Hindlimb muscle (tissue), 1 donor: ENCODE data around the gene DYNLT4. TPM values are rescaled to one million over a fixed set of nuclear protein-coding genes. Genes with fewer than 3 reads are reported as not detected.
"Not testable (repeated sequence)": the region's sequence is repeated elsewhere in the genome, so short reads cannot be mapped to it uniquely, and the experiment has no call there.

Experiments used
- DNase-seq: peaks from one replicate; pipeline ENCODE4 v3.0.0-alpha.2; 2013
- polyA plus RNA-seq: library from polyadenylated mRNA; unstranded; fragments of 120-200 nt; gene quantifications from one replicate; pipeline ENCODE4 v1.2.1, GENCODE V29; 2013; ENCODE audit not compliant: insufficient read length

Gene DYNLT4
- polyA plus RNA-seq, 1 donor = not detected

- no peak for DNase-seq
Observed at GRCh38 chr1:44828003-44828651, 21.0 kb upstream of the DYNLT4 start.

- DNase-seq = no peak
Observed at GRCh38 chr1:44827197-44828002, 20.2 kb upstream of the DYNLT4 start.

DNA sequence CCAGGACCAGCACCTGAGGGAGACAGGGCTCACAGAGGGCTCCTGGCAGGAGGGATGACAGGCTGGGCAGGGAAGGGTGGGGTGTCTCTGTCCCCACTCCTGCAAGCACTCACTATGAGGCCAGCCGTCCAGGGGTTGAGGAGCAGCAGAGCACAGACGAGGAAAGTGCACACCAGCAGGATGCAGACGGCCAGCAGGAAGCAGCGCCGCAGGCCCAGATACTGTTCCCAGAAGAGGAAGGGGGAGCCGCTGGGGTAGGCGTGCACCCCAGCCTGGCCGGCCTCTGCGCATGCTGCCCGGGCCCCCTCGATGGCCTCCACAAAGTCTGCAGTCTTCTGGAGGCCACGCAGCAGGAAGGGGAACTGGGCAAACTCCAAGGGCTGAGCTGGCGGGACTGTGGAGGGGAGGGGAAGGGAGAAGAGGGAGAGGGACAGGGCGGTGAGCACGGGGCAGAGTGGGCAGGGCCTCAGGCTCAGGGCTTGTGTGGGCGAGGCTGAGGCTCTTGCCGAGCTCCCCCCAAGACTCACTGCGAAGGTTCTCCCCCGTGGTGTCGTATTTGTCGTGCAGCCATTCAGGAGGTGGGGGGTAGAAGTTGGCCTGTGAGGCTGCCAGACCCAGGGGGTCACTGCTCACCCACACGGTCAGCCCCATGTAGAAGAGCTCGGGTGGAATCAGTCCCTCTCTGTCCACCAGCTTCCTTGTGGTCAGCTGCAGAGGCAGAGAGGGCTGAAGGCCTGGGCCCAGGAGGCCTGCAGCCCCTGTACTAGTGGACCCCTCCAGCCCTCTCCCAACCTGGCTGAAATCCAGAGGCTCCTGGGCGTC is 19.4 kb upstream of the DYNLT4 start:
- DNase-seq = peak; percentile 81

DNA sequence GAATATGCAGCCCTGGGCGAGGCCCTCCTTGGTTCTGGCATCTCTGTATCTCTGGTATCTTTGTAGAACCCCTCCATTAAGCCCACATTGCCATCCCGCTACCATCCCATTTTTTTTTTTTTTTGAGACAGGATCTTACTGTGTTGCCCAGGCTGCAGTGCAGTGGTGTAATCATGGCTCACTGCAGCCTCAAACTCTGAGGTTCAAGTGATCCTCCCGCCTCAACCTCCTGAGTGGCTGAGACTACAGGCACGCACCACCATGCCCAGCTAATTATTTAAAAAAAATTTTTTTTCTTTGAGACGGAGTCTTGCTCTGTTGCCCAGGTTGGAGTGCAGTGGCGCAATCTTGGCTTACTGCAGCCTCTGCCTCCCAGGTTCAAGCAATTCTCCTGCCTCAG is 17.2 kb upstream of the DYNLT4 start:
- not testable (repeated sequence) for DNase-seq

DNA sequence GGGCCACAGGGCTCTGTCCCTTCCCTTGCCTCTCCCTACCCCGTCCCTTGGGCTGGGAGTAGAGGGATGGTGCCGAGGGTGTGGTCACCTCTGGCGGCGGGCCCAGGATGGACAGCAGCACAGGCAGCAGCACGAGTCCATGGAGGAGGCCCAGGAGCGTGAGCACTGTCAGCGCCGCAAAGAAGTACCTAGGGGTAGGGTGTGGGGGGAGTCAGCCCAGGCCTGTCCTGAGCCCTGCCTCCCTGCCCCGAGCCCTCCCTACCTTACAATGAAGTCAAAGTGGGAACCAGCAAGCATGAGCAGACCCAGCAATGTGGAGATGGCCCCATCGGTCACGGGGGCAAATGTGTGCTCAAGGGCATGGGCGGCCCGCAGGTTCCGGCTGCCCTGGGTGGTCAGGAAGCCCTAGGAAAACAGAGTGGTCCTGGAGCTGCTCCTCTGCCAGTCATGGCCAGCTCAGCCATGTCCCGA is 15.9 kb upstream of the DYNLT4 start:
- no peak for DNase-seq

DNA sequence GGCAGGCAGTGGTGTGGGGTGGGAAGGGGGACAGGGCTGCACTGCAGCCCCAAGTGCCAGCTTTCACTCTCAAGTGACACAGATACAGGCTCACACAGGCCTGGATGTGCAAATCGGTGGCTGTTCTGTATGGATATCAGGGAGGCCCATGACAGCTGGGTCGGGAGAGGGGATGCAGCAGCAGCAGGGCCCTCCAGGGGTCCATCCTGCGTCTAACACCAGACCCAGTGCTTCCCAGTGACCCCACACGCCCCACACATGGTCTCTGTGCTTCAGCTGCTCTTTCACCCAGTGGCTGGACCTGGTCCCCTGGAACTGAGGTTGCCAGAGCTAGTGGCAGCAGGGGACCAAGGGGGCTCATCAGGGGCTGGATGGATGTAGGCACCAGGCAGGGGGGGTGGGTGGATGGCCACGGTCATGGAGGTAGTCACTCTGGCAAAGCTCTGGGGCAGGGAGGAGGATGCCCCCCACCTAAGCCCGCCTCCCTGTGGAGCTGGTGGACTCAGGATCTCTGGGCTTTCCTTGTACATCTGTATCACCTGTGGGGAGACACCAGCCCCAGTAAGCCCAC is 15.1 kb upstream of the DYNLT4 start:
- no peak for DNase-seq

DNA sequence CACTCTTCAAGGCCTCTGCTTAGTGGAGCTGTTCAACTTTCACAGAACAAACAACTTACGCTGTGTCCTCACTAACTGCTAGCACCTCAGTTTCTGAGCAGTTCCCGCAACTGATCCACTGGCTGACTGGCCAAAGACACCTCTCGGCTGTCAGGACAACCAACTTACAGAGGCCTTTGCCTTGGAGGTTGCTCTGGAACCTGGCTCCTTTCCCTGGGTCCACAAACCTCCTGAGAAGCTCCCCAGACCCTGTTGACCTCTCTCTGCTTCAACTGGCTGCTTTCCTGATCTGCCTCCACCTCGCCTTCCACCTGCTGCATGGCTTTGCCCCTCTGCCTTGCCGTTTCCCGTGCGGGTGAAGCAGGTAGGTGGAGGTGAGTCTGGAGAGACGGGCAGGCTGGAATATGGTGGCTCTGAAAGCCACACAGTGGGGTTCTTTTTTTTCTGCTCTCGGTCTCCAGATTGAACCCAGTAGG is 14.1 kb upstream of the DYNLT4 start:
- DNase-seq = no peak

GRCh38 chr1:44820328-44821239 is 13.4 kb upstream of the DYNLT4 start:
- DNase-seq = no peak

GRCh38 chr1:44819608-44820327 is 12.6 kb upstream of the DYNLT4 start:
- peak; percentile 83 for DNase-seq

DNA sequence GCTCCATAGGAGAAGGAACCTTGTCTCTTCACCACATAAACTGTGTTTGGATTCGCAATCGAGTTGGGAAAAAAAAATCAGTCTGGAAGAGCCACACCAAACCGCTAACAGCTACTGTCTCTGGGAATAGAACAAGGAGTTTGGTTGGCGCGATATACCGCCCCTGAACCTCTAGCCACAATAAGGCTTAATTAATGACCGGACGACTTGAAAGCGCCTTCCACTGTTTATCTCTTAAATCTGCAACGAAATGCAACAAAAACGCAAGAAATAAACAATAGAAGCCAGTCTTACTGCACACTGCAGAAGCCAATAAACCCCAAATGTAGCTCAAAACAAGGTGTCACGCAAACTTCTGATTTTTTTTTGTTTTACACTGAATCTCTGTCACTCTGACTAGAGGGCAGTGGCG is 12.1 kb upstream of the DYNLT4 start:
- no peak for DNase-seq

DNA sequence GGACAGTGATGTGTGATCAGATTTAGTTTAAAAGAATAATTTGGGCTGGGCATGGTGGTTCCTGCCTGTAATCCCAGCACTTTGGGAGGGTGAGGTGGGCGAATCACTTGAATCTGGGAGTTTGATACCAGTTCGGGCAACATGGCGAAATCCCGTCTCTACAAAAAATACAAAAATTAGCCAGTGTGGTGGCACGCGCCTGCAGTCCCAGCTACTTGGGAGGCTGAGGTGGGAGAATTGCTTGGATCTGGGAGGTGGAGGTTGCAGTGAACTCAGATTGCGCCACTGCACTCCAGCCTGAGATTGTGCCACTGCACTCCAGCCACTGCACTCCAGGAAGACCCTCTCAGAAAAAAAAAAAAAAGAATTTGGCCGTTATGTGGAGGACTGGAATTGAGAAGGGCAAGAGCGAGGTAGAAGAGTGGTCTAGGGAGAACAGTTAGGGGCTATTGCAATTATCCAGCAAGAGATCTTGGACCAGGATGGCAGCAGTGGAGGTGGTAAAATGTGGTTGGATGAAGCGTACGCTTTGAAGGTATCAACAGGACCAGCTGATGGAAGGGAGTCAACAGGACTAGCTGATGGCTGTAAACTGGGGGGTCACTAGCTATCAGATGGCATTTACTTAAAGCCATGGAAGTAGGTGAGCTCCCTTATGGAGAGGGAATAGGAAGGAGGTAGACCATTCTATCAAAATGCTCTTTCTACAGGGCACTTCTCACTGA is 10.8 kb upstream of the DYNLT4 start:
- DNase-seq = no peak

DNA sequence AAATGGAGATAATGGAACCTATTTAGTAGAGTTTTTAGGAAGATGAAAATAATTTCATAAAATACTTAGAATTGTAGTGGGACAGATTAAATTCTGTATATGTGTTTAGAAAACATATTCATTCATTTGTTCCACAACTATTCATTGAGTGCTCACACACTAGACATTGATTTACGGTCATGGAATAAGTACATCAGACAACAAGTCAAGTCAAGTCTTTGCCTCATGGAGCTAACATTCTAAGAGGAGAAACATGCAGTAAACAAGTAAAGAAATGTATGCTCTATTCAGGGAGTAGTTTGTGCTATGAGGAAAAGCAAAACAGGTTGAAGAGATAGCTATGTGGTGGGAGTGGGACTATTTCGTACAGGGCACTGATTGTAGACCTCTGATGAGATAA is 10.2 kb upstream of the DYNLT4 start:
- no peak for DNase-seq

GRCh38 chr1:44815926-44816325 is 8.8 kb upstream of the DYNLT4 start:
- DNase-seq = not testable (repeated sequence)

GRCh38 chr1:44812822-44813543 is 5.8 kb upstream of the DYNLT4 start:
- DNase-seq = no peak

GRCh38 chr1:44811234-44811633 is 4.1 kb upstream of the DYNLT4 start:
- no peak for DNase-seq

DNA sequence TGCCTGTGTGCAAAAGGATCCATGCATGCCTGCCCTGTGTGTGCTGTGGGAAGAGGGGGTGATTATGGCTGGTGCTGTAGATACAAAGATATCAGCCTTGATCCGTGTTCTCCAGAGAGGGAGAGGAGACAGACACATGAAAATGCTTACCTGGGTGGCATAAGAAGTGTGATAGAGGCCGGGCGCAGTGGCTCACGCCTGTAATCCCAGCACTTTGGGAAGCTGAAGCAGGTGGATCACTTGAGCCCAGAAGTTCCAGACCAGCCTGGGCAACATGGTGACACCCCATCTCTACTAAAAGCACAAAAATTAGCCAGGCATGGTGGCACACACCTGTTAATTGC is 3.6 kb upstream of the DYNLT4 start:
- not testable (repeated sequence) for DNase-seq

GRCh38 chr1:44810101-44810761 is 3.1 kb upstream of the DYNLT4 start:
- no peak for DNase-seq

- DNase-seq = peak; percentile 59
Observed at GRCh38 chr1:44808938-44809917, 2.1 kb upstream of the DYNLT4 start.
